ENCODE measurements around the gene CEP126.
"Not testable (repeated sequence)": the region's sequence is repeated elsewhere in the genome, so short reads cannot be mapped to it uniquely, and the experiment has no call there.

CEP126 gene

DNA sequence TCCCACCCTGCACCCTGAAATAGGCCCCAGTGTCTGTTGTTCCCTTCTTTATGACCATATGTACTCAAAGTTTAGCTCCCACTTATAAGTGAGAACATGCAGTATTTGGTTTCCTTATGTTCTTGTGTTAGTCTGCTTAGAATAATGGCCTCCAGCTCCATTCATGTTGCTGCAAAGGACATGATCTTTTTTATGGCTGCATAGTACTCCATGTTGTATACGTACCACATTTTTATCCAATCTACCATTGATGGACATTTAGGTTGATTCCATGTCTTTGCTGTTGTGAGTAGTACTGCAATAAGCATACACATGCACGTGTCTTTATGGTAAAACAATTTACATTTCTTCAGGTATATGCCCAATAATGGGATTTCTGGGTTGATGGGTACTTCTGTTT lies 60.9 kb downstream of the CEP126 start:
- ATAC-seq: no peak
- TF ChIP-seq ZNF8 (CRISPR knock-in tag; IDR thresholded peaks at IDR 0.05): peak; percentile 82
- no peak for TF ChIP-seq RARB (CRISPR knock-in tag; IDR thresholded peaks at IDR 0.05)

GRCh38 chr11:101987370-101987769 lies 72.6 kb downstream of the CEP126 start:
- ATAC-seq: no peak

GRCh38 chr11:101993172-101993571 lies 78.4 kb downstream of the CEP126 start:
- TF ChIP-seq TOX (CRISPR knock-in tag; IDR thresholded peaks at IDR 0.05; ENCODE audit: borderline replicate concordance): no peak
- no peak for TF ChIP-seq ZC3H10 (CRISPR knock-in tag; IDR thresholded peaks at IDR 0.05)
- TF ChIP-seq ESRRG (CRISPR knock-in tag; IDR thresholded peaks at IDR 0.05): no peak
- TF ChIP-seq ARNTL (CRISPR knock-in tag; IDR thresholded peaks at IDR 0.05; ENCODE audit: borderline replicate concordance, low read depth): no peak
- no peak for TF ChIP-seq OSR1 (CRISPR knock-in tag; IDR thresholded peaks at IDR 0.05)
- TF ChIP-seq, protein P1, sequence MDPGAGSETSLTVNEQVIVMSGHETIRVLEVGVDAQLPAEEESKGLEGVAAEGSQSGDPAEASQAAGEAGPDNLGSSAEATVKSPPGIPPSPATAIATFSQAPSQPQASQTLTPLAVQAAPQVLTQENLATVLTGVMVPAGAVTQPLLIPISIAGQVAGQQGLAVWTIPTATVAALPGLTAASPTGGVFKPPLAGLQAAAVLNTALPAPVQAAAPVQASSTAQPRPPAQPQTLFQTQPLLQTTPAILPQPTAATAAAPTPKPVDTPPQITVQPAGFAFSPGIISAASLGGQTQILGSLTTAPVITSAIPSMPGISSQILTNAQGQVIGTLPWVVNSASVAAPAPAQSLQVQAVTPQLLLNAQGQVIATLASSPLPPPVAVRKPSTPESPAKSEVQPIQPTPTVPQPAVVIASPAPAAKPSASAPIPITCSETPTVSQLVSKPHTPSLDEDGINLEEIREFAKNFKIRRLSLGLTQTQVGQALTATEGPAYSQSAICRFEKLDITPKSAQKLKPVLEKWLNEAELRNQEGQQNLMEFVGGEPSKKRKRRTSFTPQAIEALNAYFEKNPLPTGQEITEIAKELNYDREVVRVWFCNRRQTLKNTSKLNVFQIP (CRISPR knock-in tag; IDR thresholded peaks at IDR 0.05; ENCODE audit: borderline replicate concordance, low read depth): no peak
- TF ChIP-seq TCF4 (CRISPR knock-in tag; IDR thresholded peaks at IDR 0.05; ENCODE audit: borderline replicate concordance): no peak
- no peak for TF ChIP-seq ZFP30 (CRISPR knock-in tag; IDR thresholded peaks at IDR 0.05)
- TF ChIP-seq, protein P2, sequence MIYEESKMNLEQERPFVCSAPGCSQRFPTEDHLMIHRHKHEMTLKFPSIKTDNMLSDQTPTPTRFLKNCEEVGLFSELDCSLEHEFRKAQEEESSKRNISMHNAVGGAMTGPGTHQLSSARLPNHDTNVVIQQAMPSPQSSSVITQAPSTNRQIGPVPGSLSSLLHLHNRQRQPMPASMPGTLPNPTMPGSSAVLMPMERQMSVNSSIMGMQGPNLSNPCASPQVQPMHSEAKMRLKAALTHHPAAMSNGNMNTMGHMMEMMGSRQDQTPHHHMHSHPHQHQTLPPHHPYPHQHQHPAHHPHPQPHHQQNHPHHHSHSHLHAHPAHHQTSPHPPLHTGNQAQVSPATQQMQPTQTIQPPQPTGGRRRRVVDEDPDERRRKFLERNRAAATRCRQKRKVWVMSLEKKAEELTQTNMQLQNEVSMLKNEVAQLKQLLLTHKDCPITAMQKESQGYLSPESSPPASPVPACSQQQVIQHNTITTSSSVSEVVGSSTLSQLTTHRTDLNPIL (CRISPR knock-in tag; IDR thresholded peaks at IDR 0.05; ENCODE audit: low read depth): no peak
- no peak for TF ChIP-seq ZNF8 (CRISPR knock-in tag; IDR thresholded peaks at IDR 0.05)
- no peak for TF ChIP-seq BACH2 (CRISPR knock-in tag; IDR thresholded peaks at IDR 0.05; ENCODE audit: borderline replicate concordance)
- no peak for TF ChIP-seq TSHZ2 (CRISPR knock-in tag; IDR thresholded peaks at IDR 0.05)
- no peak for TF ChIP-seq GLIS3 (CRISPR knock-in tag; IDR thresholded peaks at IDR 0.05)
- no peak for ATAC-seq

More at GRCh38 chr11:101987370-101987769, 72.6 kb downstream of the CEP126 start:
- TF ChIP-seq SNAI2 (CRISPR knock-in tag; IDR thresholded peaks at IDR 0.05): no peak

DNA sequence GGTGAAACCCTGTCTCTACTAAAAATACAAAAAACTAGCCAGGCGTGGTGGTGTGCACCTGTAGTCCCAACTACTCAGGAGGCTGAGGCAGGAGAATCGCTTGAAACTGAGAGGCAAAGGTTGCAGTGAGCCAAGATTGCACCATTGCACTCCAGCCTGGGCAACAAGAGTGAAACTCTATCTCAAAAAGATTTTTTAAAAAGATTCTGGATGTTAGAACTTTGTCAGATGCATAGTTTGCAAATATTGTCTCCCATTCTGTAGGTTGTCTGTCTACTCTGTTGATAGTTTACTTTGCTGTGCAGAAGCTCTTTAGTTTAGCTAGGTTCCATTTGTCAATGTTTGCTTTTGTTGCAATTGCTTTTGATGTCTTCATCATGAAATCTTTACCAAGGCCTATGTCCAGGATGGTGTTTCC lies 79.3 kb downstream of the CEP126 start:
- ATAC-seq: not testable (repeated sequence)

GRCh38 chr11:101996111-101996510 lies 81.3 kb downstream of the CEP126 start:
- ATAC-seq: no peak
- TF ChIP-seq CSDC2 (CRISPR knock-in tag; IDR thresholded peaks at IDR 0.05) (no peak), TOX (CRISPR knock-in tag; IDR thresholded peaks at IDR 0.05; ENCODE audit: borderline replicate concordance) (no peak), OSR1 (CRISPR knock-in tag; IDR thresholded peaks at IDR 0.05) (no peak), ZFP30 (CRISPR knock-in tag; IDR thresholded peaks at IDR 0.05) (no peak), BACH2 (CRISPR knock-in tag; IDR thresholded peaks at IDR 0.05; ENCODE audit: borderline replicate concordance) (no peak), TSHZ2 (CRISPR knock-in tag; IDR thresholded peaks at IDR 0.05) (no peak), ZC3H10 (CRISPR knock-in tag; IDR thresholded peaks at IDR 0.05) (no peak), TCF4 (CRISPR knock-in tag; IDR thresholded peaks at IDR 0.05; ENCODE audit: borderline replicate concordance) (no peak), ESRRG (CRISPR knock-in tag; IDR thresholded peaks at IDR 0.05) (no peak), ZNF565 (CRISPR knock-in tag; conservative IDR thresholded peaks at IDR 0.05; ENCODE audit: low read depth) (no peak)

All from SK-N-SH treated with all-trans-retinoic acid at 6 μM for 48 hours (cell line).